ENCODE data around the gene FNBP1L. TPM values are rescaled to one million over a fixed set of nuclear protein-coding genes. Genes with fewer than 3 reads are reported as not detected.

Gene FNBP1L
- total RNA-seq, 3 donors from 2014 or later = 1.2 to 3.0 (median 1.9) TPM

DNA sequence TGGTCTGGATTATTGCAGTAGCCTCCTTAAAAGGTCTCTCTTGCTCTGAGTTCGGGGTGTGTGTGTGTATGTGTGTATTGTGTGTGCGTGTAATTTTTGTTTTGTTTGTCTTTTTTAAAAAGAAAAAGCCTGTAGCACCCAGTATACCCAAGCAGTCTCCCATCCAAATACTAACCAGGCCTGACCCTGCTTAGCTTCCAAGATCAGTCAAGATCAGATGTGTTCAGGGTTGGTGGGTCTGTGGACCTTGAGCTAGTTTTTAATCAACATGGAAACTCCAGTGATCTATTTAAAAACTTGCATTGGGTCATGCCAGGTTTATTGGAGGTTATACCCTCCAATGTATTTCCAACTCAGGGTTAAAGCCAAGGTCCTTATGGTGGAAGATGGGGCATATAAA lies 40.3 kb downstream of the FNBP1L start:
- Mint-ChIP-seq H3K4me1 (ENCODE audit: low read depth) (no peaks in the 10 kb centered on the region), H3K9me3 (no peaks in the 10 kb centered on the region), H3K27me3 (ENCODE audit: low read depth) (peaks cover 6% of the 10 kb centered on the region), H3K4me3 (no peak overlapping the region), H3K36me3 (ENCODE audit: insufficient read depth) (no peaks in the 10 kb centered on the region)
- DNase-seq (no peak), ATAC-seq (no peak)

DNA sequence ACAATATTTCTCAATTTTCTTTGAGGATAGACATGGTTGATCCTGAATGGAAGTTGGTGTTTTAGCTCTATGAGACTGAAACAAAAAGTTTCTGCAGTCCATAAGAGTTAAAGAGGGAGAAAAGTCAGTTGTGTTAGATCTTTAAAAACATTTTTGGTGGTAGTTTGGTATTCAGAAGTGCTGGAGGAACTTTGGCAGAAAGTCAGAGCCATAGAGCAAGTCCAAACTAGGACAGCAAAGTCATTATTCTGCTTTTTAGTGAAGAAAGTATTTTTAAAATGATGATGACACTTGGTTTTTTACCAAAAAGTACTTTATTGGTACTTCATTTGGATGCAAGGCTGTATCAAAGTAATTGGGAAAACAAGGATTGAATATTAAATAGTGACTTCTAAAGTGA lies 41.8 kb downstream of the FNBP1L start:
- ATAC-seq = no peak
- no peak for DNase-seq
- peaks cover 9% of the 10 kb centered on the region for H3K27me3 Mint-ChIP-seq (ENCODE audit: low read depth)
- no peaks in the 10 kb centered on the region for H3K4me1 Mint-ChIP-seq (ENCODE audit: low read depth)
- H3K9me3 Mint-ChIP-seq = peaks cover 3% of the 10 kb centered on the region
- no peak overlapping the region for H3K4me3 Mint-ChIP-seq
- H3K36me3 Mint-ChIP-seq (ENCODE audit: insufficient read depth) = no peaks in the 10 kb centered on the region

DNA sequence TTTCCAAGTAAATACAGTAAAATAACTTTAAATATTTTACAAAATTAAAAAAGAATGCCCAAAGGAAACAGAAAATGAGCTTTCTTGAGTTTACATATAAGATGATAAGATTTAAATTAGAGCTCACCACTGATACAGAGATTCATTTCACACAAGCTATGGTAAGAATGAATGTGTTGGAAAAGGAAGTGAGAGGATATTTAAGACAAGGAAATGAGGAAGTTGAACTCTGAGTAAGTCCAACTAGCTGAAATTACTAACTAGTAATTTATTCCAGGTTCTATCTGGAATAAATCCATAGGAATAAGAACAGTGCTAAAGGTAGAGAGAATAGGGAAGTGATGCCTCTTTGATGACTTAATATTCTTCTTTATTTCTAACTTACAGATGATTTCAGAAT lies 42.4 kb downstream of the FNBP1L start:
- H3K4me1 Mint-ChIP-seq (ENCODE audit: low read depth) = no peaks in the 10 kb centered on the region
- no peaks in the 10 kb centered on the region for H3K36me3 Mint-ChIP-seq (ENCODE audit: insufficient read depth)
- no peak for ATAC-seq

DNA sequence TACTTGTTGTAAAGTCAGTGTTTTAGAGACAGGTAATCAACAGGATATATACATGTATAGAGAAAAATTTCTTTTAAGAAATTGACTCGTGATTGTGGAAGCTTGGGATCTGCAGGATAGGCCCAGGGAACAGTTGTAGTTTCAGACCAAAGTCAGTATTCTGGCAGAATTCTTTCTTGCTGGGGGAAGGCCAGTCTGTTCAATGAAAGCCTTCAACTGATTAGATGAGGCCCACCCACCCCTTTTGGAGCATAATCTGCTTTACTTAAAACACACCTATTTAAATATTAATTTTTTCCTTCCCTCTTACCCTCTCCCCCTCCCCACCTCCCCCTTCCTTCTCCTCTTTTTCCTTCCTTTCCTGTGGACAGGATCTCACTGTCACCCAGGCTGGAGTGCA lies 48.0 kb downstream of the FNBP1L start:
- no peak for DNase-seq
- H3K9me3 Mint-ChIP-seq = peaks cover 3% of the 10 kb centered on the region
- no peaks in the 10 kb centered on the region for H3K4me1 Mint-ChIP-seq (ENCODE audit: low read depth)

More for the DNA sequence above, 42.4 kb downstream of the FNBP1L start:
- Mint-ChIP-seq H3K9me3 (peaks cover 3% of the 10 kb centered on the region), H3K4me3 (no peak overlapping the region), H3K27me3 (ENCODE audit: low read depth) (peaks cover 9% of the 10 kb centered on the region)
- no peak for DNase-seq

DNA sequence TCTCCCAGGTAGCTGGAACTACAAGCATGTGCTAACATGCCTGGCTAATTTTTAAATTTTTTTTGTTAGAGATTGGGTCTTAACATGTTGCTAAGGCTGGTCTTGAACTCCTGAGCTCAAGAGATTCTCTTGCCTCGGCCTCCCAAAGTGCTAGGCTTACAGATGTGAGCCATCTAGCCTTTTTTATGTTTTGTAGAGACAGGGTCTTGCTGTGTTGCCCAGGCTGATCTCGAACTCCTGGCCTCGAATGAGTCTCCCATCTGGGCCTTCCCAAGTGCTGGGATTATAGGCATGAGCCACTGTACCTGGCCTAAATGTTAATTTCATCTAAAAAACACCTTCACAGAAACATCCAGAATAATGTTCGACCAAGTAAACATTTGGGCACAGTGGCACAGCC lies 48.6 kb downstream of the FNBP1L start:
- DNase-seq = no peak
- Mint-ChIP-seq H3K4me1 (ENCODE audit: low read depth) (no peaks in the 10 kb centered on the region), H3K36me3 (ENCODE audit: insufficient read depth) (no peaks in the 10 kb centered on the region), H3K27me3 (ENCODE audit: low read depth) (peaks cover 4% of the 10 kb centered on the region), H3K4me3 (no peak overlapping the region), H3K9me3 (peaks cover 3% of the 10 kb centered on the region)
- no peak for ATAC-seq

More for the DNA sequence above, 48.0 kb downstream of the FNBP1L start:
- Mint-ChIP-seq H3K4me3 (no peak overlapping the region), H3K36me3 (ENCODE audit: insufficient read depth) (no peaks in the 10 kb centered on the region), H3K27me3 (ENCODE audit: low read depth) (peaks cover 4% of the 10 kb centered on the region)
- no peak for ATAC-seq

DNA sequence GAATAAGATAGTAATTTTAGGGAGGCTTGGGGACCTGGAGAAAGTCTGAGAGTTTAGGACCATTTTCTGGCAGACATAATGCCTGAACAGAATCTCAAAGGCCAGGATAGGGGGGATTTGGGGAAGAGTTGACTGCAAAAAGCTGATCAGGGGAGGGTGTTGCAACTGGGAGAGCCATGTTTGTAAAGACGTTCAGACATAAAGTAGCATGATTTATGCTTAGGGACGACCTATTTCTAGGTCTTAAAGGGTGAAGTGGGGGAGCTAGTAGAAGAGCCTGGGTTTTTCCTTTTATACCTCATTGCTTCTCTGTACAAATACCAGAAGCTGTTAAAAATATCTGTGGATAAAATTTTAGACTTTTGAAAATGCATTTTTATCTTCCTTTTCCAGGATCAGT lies 51.2 kb downstream of the FNBP1L start:
- H3K27me3 Mint-ChIP-seq (ENCODE audit: low read depth) = peaks cover 2% of the 10 kb centered on the region
- no peak overlapping the region for H3K4me3 Mint-ChIP-seq
- DNase-seq (no peak), ATAC-seq (no peak)
- peaks cover 3% of the 10 kb centered on the region for H3K9me3 Mint-ChIP-seq
- no peaks in the 10 kb centered on the region for H3K4me1 Mint-ChIP-seq (ENCODE audit: low read depth)
- H3K36me3 Mint-ChIP-seq (ENCODE audit: insufficient read depth) = no peaks in the 10 kb centered on the region

DNA sequence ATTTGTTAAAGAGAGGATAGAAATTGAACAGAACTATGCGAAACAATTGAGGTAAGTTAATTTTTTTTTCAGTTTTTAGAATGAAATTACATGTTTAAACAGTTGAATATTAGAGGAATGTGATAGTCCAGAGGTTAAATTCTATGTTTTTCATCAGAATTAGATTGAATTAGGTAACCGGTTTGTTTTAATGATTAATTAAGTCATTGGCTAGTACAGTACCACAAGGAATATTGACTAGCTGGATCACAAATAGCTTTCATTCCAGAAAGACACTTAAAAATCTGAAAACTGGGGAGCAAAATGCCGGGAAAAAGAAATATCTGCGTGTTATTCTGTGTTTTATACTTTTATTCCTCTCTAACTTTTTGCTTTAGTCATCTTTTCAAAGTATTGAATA lies 51.6 kb downstream of the FNBP1L start:
- no peak for ATAC-seq
- H3K9me3 Mint-ChIP-seq = peaks cover 3% of the 10 kb centered on the region
- no peak overlapping the region for H3K4me3 Mint-ChIP-seq
- no peaks in the 10 kb centered on the region for H3K4me1 Mint-ChIP-seq (ENCODE audit: low read depth)
- DNase-seq = no peak
- no peaks in the 10 kb centered on the region for H3K36me3 Mint-ChIP-seq (ENCODE audit: insufficient read depth)
- no peaks in the 10 kb centered on the region for H3K27me3 Mint-ChIP-seq (ENCODE audit: low read depth)

DNA sequence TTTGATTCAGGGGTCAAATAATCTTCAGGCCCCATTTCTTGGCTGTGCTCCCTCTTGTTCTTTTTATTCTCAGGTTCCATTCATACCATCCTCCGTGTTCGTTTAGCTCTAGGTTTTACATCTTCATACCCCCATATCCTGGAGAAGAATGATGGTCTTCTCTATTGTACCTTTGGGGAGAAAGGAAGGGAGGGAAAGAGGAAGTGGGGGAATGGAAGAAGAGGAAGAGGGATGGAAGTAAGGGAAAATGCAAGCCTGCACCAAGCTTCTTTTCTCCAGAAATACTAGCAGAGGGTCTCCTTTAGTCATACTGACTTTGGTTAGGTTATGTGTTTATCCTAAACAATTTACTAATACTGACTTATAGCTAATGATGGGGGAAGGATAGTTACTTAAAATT lies 52.4 kb downstream of the FNBP1L start:
- H3K36me3 Mint-ChIP-seq (ENCODE audit: insufficient read depth) = no peaks in the 10 kb centered on the region
- DNase-seq (no peak), ATAC-seq (no peak)
- H3K4me1 Mint-ChIP-seq (ENCODE audit: low read depth) = no peaks in the 10 kb centered on the region
- no peak overlapping the region for H3K4me3 Mint-ChIP-seq
- no peaks in the 10 kb centered on the region for H3K9me3 Mint-ChIP-seq
- no peaks in the 10 kb centered on the region for H3K27me3 Mint-ChIP-seq (ENCODE audit: low read depth)

DNA sequence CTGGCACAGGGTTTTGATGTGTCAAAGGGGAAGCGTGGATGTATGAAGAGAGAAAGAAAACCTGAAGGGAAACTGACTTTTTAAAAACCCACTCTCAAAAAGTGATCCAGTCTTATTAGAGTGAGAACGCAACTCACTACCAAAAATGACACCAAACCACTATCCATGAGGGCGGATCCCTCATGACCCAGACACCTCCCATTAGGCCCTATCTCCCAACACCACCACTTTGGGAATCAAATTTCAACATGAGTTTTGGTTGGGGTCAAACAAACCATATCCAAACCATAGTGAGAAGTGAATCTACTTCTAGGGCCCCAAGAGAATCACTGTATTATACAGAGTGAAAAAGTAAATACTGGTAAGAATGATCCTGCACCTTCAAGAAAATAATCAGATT lies 53.5 kb downstream of the FNBP1L start:
- DNase-seq (no peak), ATAC-seq (no peak)
- no peaks in the 10 kb centered on the region for H3K4me1 Mint-ChIP-seq (ENCODE audit: low read depth)
- no peaks in the 10 kb centered on the region for H3K27me3 Mint-ChIP-seq (ENCODE audit: low read depth)
- H3K4me3 Mint-ChIP-seq = no peak overlapping the region
- H3K36me3 Mint-ChIP-seq (ENCODE audit: insufficient read depth) = no peaks in the 10 kb centered on the region
- H3K9me3 Mint-ChIP-seq = no peaks in the 10 kb centered on the region

DNA sequence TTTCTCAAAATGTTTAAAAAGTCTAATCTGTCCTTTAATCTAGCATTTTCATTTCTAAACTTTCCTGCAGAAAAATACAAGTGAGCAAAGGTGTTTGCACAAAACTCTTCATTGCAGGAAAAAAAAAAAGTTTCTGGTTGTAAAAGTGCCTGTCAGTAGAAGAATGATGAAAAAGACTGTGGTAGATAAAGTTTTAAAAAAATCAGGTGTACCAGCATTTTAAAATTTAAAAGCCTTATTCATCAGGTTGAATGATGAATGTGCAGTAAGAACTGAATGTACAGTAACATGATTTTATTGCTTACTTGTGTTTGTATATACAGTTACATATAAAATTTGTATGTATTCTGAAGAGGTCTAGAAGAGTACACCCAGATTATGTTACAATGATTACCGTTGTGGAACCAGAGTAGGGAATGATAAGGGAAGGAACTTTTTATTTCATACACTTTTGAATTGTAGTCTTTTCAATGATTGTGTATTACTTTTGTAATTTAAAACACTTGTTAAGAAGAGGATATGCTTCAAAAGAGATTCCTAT lies 54.0 kb downstream of the FNBP1L start:
- Mint-ChIP-seq H3K9me3 (no peaks in the 10 kb centered on the region), H3K27me3 (ENCODE audit: low read depth) (no peaks in the 10 kb centered on the region), H3K4me3 (no peak overlapping the region), H3K36me3 (ENCODE audit: insufficient read depth) (no peaks in the 10 kb centered on the region), H3K4me1 (ENCODE audit: low read depth) (no peaks in the 10 kb centered on the region)
- DNase-seq (no peak), ATAC-seq (no peak)

DNA sequence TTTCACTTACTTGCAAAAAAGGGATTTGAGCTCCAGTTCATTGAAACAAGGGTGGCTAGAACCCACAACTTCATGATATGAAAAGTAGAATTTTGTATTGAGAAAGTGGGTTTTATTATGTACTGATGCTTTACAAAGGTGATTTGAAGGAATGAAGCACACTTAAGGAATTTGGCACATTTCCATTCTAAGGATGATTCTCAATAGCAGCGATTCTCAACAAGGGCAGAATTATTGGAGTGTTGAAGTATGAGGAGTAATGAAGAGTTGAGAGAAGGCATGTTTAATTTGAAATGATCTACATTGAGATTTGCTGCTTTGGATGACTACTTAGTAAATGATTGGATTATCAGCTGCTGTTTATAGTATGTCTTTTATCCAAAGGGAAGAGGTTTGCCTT lies 54.7 kb downstream of the FNBP1L start:
- H3K4me3 Mint-ChIP-seq = no peak overlapping the region
- no peak for DNase-seq
- no peaks in the 10 kb centered on the region for H3K9me3 Mint-ChIP-seq
- no peaks in the 10 kb centered on the region for H3K36me3 Mint-ChIP-seq (ENCODE audit: insufficient read depth)
- H3K27me3 Mint-ChIP-seq (ENCODE audit: low read depth) = no peaks in the 10 kb centered on the region
- no peaks in the 10 kb centered on the region for H3K4me1 Mint-ChIP-seq (ENCODE audit: low read depth)
- ATAC-seq = no peak

DNA sequence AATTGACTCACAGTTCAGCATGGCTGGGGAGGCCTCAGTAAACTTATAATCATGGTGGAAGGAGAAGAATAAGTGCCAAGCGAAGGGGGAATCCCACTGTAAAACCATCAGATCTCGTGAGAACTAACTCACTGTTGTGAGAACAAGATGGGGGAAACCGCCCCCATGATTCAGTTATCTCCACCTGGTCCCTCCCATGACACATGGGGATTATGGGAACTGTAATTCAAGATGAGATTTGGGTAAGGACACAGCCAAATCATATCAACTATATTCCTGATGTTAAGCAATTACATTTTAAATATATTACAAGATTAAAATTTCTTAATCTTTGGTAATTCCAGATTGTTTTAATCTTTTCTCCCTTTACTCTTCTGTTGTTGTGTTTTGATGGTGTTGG lies 55.2 kb downstream of the FNBP1L start:
- Mint-ChIP-seq H3K36me3 (ENCODE audit: insufficient read depth) (no peaks in the 10 kb centered on the region), H3K9me3 (no peaks in the 10 kb centered on the region), H3K4me3 (no peak overlapping the region), H3K27me3 (ENCODE audit: low read depth) (no peaks in the 10 kb centered on the region), H3K4me1 (ENCODE audit: low read depth) (no peaks in the 10 kb centered on the region)
- ATAC-seq = no peak
- DNase-seq = no peak

DNA sequence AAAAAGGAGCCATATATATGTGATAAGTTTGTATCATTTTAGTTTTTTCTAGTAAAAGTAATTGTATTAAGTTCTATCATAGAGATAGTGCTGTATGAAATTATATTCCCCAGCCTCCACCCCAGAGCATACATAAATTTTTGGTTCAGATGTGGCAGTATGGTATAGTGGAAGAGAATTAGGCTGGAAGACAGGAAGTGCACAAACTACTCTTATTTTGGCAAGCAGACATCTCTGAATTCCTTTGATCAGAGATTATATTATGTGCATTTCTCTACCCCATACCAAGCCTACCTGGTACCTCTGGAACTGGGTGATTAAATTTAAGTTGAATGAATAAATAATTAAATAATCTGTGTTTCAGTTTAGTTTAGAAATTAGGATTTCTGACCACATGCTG lies 55.9 kb downstream of the FNBP1L start:
- DNase-seq (no peak), ATAC-seq (no peak)
- Mint-ChIP-seq H3K9me3 (no peaks in the 10 kb centered on the region), H3K4me3 (no peak overlapping the region), H3K36me3 (ENCODE audit: insufficient read depth) (no peaks in the 10 kb centered on the region), H3K4me1 (ENCODE audit: low read depth) (no peaks in the 10 kb centered on the region), H3K27me3 (ENCODE audit: low read depth) (no peaks in the 10 kb centered on the region)

DNA sequence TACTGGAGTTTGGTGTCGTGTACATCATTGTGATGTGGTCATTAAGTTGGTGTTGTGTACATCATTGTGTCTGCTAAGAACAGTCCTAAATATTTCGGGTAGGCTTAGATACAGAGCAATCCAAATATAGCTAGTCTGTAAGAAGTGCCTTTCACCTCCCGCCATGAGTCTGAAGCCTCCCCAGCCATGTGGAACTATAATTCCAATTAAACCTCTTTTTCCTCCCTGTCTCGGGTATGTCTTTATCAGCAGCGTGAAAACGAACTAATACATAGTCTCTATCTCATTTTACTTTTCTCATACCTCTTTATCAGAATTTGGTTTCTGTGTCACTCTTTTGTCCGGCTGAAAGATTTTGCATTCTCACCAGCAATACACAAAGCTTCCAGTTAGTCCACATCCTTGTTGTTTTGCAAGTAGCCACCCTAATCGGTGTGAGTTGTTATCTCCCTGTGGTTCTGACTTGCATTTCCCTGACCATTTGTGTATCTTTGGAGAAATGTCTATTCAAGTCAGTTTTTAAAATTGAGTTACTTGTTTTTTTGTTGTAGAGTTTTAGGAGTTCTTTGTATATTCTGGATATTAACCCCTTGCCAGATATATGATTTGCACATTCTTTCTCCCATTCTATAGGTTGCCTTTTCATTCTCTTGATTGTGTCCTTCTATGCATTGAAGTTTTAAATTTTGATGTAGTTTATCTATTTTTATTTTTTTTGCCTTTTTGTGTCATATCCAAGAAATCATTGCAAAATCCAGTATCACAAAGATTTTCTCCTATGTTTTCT lies 56.5 kb downstream of the FNBP1L start:
- Mint-ChIP-seq H3K27me3 (ENCODE audit: low read depth) (peaks cover 2% of the 10 kb centered on the region), H3K4me1 (ENCODE audit: low read depth) (peaks cover under 1% of the 10 kb centered on the region), H3K4me3 (no peak overlapping the region), H3K9me3 (no peaks in the 10 kb centered on the region), H3K36me3 (ENCODE audit: insufficient read depth) (peaks cover 2% of the 10 kb centered on the region)
- ATAC-seq (no peak), DNase-seq (no peak)

DNA sequence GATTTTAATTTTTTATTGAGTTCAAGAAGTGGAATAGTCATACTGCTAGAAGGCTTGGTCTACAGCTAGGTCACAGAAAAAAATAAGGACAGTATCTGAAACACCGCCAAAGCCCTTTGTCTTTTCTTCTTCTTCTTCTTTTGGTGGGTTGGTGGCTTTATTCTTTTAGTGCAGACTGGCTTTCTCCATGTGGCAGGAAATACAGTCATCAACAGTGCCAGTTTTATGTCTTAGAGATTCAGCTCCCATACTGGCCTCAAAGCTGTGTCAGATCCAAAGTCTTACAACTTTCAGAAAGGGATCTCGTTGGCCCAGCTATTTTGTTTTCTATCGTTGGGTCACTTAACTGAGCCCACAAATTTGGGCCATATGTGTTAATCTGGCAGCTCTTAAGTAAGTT lies 58.2 kb downstream of the FNBP1L start:
- Mint-ChIP-seq H3K4me3 (no peak overlapping the region), H3K27me3 (ENCODE audit: low read depth) (peaks cover 4% of the 10 kb centered on the region), H3K4me1 (ENCODE audit: low read depth) (peaks cover 2% of the 10 kb centered on the region), H3K9me3 (no peaks in the 10 kb centered on the region), H3K36me3 (ENCODE audit: insufficient read depth) (peaks cover 2% of the 10 kb centered on the region)
- DNase-seq = no peak
- ATAC-seq = no peak

Data from activated T-cell treated with anti-CD3 and anti-CD28 coated beads, Interleukin-2, amount 50 U/mL, for 4 hours (primary cell).